ENCODE measurements around the gene OR56B1. TPM values are rescaled to one million over a fixed set of nuclear protein-coding genes. Genes with fewer than 3 reads are reported as not detected.

Gene OR56B1, protein sequence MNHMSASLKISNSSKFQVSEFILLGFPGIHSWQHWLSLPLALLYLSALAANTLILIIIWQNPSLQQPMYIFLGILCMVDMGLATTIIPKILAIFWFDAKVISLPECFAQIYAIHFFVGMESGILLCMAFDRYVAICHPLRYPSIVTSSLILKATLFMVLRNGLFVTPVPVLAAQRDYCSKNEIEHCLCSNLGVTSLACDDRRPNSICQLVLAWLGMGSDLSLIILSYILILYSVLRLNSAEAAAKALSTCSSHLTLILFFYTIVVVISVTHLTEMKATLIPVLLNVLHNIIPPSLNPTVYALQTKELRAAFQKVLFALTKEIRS
- not detected in 2 replicates for total RNA-seq

DNA sequence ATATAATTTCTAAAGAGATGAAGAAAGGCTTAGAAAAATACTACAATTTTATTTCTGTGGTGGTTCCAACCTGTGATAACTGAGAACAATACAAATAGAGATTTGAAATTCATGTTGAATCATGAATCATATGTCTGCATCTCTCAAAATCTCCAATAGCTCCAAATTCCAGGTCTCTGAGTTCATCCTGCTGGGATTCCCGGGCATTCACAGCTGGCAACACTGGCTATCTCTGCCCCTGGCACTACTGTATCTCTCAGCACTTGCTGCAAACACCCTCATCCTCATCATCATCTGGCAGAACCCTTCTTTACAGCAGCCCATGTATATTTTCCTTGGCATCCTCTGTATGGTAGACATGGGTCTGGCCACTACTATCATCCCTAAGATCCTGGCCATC lies at the start of gene OR56B1:
Gene OR56B1, plus strand, starts transcription at position 53 of the 400 bp plus-strand sequence. Its CDS starts 69 bp downstream, at position 122.

DNA sequence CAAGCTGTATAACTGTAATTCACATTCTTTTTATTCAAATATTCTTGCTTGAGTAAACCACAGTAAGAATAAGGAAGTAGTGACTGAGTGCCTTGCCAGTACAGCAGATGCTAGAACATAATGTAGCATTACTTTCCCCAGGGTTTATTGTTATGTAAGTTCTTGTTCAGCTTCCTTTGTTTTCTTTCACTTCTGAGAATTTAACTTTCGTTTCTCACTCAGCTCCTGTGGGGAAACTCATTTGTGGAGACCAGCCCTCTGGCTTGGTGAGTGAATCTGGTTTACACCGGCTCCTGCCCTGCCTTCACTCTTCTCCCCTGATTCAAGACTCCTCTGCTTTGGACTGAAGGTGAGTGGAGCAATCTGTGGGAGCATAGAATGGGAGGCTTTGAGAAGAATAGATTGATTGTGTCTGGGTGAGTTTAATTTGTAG lies 46.7 kb upstream of the OR56B1 start, which contains the start of gene TRIM22:
Gene TRIM22, plus strand, starts transcription at position 240 of the 433 bp plus-strand sequence. CDS start 6,443 bp downstream, outside the sequence.

DNA sequence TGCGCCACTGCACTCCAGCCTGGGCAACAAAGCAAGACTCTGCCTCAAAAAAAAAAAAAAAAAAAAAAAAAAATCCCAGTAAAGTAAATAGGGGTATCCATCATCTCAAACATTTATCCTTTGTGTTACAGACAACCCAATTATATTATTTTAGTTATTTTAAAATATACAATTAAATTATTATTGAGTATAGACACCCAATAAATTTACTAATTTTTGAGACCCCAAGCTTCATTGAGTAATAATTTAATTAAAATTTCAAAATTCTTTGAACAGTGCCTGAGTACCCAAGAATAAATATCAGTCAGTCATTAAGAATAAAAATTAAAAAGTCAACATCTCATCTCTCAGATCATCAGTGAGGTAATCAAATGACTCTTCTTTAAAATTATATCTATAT lies 17.7 kb downstream of the OR56B1 start, which contains the start of gene OR52N4:
Gene OR52N4, plus strand, starts transcription at position 301 of the 400 bp plus-strand sequence. CDS start 498 bp downstream, outside the sequence.

DNA sequence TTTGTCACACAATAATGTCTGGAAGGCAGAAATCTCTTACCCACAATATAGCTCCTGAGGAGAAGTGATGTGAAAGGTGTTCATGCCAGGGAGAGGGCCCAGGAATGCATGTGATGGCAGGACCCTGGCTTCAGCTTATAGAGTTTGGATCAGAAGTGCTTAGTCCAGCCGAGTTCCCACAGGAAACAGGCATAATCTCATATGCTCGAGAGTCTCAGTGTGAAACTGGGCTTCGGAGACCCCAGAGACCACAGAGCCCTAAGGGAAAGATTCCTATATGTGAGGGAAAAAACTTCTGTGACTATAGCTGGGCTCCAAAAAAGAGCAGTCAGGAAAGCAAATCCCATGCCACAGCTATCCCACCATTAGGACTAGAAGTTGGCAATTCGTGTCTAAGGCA lies 47.0 kb downstream of the OR56B1 start, which contains the start of gene OR52N5:
Gene OR52N5, minus strand, starts transcription at position 101 of the 400 bp plus-strand sequence. CDS start 4,721 bp downstream, outside the sequence.

Other genes starting within 250 kb of the OR56B1 start
- not detected in 2 replicates for gene OR52D1, start 247.8 kb upstream of the OR56B1 start, total RNA-seq
- gene UBQLN3, start 226.5 kb upstream of the OR56B1 start, total RNA-seq, result 0.09 TPM in 1 of 2 replicates, not detected in the other
- not detected in 2 replicates for gene UBQLNL, start 219.7 kb upstream of the OR56B1 start, total RNA-seq
- gene OR52H1, start 187.9 kb upstream of the OR56B1 start, total RNA-seq, result 0.09 and 0.11 TPM in 2 replicates
- not detected in 2 replicates for gene OR52B6, start 155.6 kb upstream of the OR56B1 start, total RNA-seq
- 0.43 and 1.5 TPM in 2 replicates for gene TRIM6, start 139.8 kb upstream of the OR56B1 start, total RNA-seq
- 8.3 and 12.1 TPM in 2 replicates for gene TRIM34, start 111.4 kb upstream of the OR56B1 start, total RNA-seq
- 54.8 and 60.8 TPM in 2 replicates for gene TRIM5, start 51.4 kb upstream of the OR56B1 start, total RNA-seq
- 30.5 and 46.6 TPM in 2 replicates for gene TRIM22, start 46.7 kb upstream of the OR56B1 start, total RNA-seq
- not detected in 2 replicates for gene OR52N4, start 17.8 kb downstream of the OR56B1 start, total RNA-seq
- not detected in 2 replicates for gene OR52N5, start 46.9 kb downstream of the OR56B1 start, total RNA-seq
- gene OR52N1, start 54.8 kb downstream of the OR56B1 start, total RNA-seq, result not detected in 2 replicates
- gene OR52N2, start 72.5 kb downstream of the OR56B1 start, total RNA-seq, result not detected in 2 replicates
- gene OR52E6, start 105.4 kb downstream of the OR56B1 start, total RNA-seq, result not detected in 2 replicates
- gene OR52E8, start 121.2 kb downstream of the OR56B1 start, total RNA-seq, result not detected in 2 replicates
- not detected in 2 replicates for gene OR52E4, start 144.2 kb downstream of the OR56B1 start, total RNA-seq
- not detected in 2 replicates for gene OR52E5, start 156.8 kb downstream of the OR56B1 start, total RNA-seq
- not detected in 2 replicates for gene OR56A3, start 205.8 kb downstream of the OR56B1 start, total RNA-seq
- not detected in 2 replicates for gene OR56A5, start 232.0 kb downstream of the OR56B1 start, total RNA-seq

All from dermis lymphatic vessel endothelial cell (primary cell).